Measurements from ENCODE around the gene C1QL4.
"Not testable (repeated sequence)": the region's sequence is repeated elsewhere in the genome, so short reads cannot be mapped to it uniquely, and the experiment has no call there.

Gene C1QL4

GRCh38 chr12:49342914-49343731, 6.1 kb upstream of the C1QL4 start:
- H3K4me1 Mint-ChIP-seq = peaks cover 33 to 61% of the 10 kb centered on the region in 2 donors
- ATAC-seq (replicated peaks) (peak; percentile 11 to 26), DNase-seq (no peak)
- H3K27me3 Mint-ChIP-seq = peaks cover 65 to 97% of the 10 kb centered on the region in 2 donors
- peak overlapping the region; percentile 63 for H3K27ac Mint-ChIP-seq
- H3K4me3 Mint-ChIP-seq = peak overlapping the region; percentile 69 to 76
- H3K9me3 Mint-ChIP-seq = no peaks in the 10 kb centered on the region
- H3K36me3 Mint-ChIP-seq = no peaks in the 10 kb centered on the region

- Mint-ChIP-seq H3K4me3 (peak overlapping the region; percentile 69 to 76), H3K9me3 (no peaks in the 10 kb centered on the region), H3K27me3 (peaks cover 65 to 97% of the 10 kb centered on the region in 2 donors), H3K36me3 (no peaks in the 10 kb centered on the region), H3K27ac (peak overlapping the region; percentile 27), H3K4me1 (peaks cover 37 to 61% of the 10 kb centered on the region in 2 donors)
- peak; percentile 78 for DNase-seq
- peak; percentile 81 to 83 for ATAC-seq (replicated peaks)
Measured at GRCh38 chr12:49342066-49342913, 5.3 kb upstream of the C1QL4 start.

GRCh38 chr12:49341777-49342065, 4.7 kb upstream of the C1QL4 start:
- no peak for ATAC-seq (replicated peaks)
- H3K9me3 Mint-ChIP-seq = no peaks in the 10 kb centered on the region
- DNase-seq = no peak
- peaks cover 37 to 61% of the 10 kb centered on the region in 2 donors for H3K4me1 Mint-ChIP-seq
- H3K27ac Mint-ChIP-seq = no peak overlapping the region
- peaks cover 0 to 2% of the 10 kb centered on the region in 2 donors for H3K36me3 Mint-ChIP-seq
- peak overlapping the region in 1 of 2 donors; percentile 76 for H3K4me3 Mint-ChIP-seq
- H3K27me3 Mint-ChIP-seq = peaks cover 65 to 97% of the 10 kb centered on the region in 2 donors

DNA sequence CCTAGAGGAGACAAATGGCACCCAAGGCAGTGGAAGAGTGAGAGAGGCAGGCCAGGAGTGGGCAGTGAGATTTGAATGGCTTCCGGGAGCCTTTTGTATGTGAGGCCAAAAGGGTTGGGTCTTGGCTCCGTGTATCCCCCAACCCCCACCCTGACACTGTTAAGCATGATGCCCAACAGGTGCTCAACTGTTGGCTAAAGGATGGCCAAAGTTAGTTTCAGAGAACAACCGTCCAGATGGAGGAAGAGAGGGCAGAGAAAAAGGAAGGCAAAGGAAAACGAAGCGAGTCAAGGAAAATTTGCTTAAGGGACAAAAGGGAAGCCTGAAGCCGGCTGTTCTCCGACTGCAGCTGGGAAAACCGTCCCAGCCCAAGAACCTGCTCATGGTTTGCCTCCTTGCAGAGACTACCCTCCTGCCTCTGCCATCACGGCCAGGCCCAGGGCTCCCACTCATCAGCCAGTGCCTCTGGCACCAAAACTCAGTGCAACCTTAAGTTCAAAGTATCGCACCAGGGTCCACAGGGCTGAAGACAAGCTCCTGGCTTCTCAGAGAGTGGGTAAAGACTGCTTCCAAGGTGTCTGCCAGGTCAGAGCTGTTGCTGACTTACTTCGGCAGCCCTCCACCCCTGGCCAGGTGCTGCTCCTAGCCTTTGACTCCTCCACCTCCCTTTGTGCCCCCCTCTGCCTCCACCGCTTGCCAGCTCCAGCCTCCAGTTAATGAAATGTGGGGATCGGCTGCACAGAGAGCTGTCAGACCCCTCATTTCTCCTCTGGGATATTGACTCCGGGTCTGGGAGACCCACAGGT, 4.2 kb upstream of the C1QL4 start:
- ATAC-seq (replicated peaks) = no peak
- H3K36me3 Mint-ChIP-seq = peaks cover 0 to 5% of the 10 kb centered on the region in 2 donors
- H3K4me1 Mint-ChIP-seq = peaks cover 34 to 58% of the 10 kb centered on the region in 2 donors
- H3K27ac Mint-ChIP-seq = no peak overlapping the region
- DNase-seq = no peak
- no peaks in the 10 kb centered on the region for H3K9me3 Mint-ChIP-seq
- peaks cover 63 to 96% of the 10 kb centered on the region in 2 donors for H3K27me3 Mint-ChIP-seq
- no peak overlapping the region for H3K4me3 Mint-ChIP-seq

- H3K4me3 Mint-ChIP-seq = no peak overlapping the region
Measured at GRCh38 chr12:49340095-49340870, 3.3 kb upstream of the C1QL4 start.

DNA sequence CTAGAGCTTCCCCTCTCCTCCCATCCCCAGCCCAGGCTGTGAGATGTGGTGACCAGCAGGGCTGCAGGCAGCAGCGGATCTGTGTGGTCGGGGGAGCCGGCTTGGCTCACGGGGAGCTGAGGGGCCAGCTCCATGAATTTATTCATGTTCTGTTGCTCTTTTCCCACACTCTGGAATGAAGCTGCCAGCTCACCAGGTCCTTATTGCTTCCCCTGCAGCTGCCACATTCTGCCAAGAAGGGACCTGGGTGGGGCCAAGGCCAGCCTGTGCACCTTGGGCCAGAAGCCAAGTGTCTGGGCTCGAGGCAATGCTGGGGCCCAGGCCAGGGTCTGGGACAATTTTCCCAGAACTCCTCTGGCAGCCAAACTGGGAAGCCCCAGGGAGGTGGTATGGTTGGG, 2.5 kb upstream of the C1QL4 start:
- H3K9me3 Mint-ChIP-seq = no peaks in the 10 kb centered on the region
- H3K4me3 Mint-ChIP-seq = no peak overlapping the region
- H3K27me3 Mint-ChIP-seq = peaks cover 68 to 93% of the 10 kb centered on the region in 2 donors
- peaks cover 30 to 47% of the 10 kb centered on the region in 2 donors for H3K4me1 Mint-ChIP-seq
- ATAC-seq (replicated peaks) (no peak), DNase-seq (no peak)
- H3K36me3 Mint-ChIP-seq = peaks cover 0 to 5% of the 10 kb centered on the region in 2 donors
- no peak overlapping the region for H3K27ac Mint-ChIP-seq

More at GRCh38 chr12:49340095-49340870, 3.3 kb upstream of the C1QL4 start:
- Mint-ChIP-seq H3K36me3 (peaks cover 0 to 5% of the 10 kb centered on the region in 2 donors), H3K27me3 (peaks cover 60 to 93% of the 10 kb centered on the region in 2 donors), H3K4me1 (peaks cover 29 to 53% of the 10 kb centered on the region in 2 donors), H3K9me3 (no peaks in the 10 kb centered on the region), H3K27ac (no peak overlapping the region)
- ATAC-seq (replicated peaks) (no peak), DNase-seq (no peak)

- no peak overlapping the region for H3K4me3 Mint-ChIP-seq
- ATAC-seq (replicated peaks) (no peak), DNase-seq (no peak)
- H3K36me3 Mint-ChIP-seq = peaks cover 0 to 5% of the 10 kb centered on the region in 2 donors
- peaks cover 26 to 42% of the 10 kb centered on the region in 2 donors for H3K4me1 Mint-ChIP-seq
- H3K9me3 Mint-ChIP-seq = no peaks in the 10 kb centered on the region
- peaks cover 70 to 93% of the 10 kb centered on the region in 2 donors for H3K27me3 Mint-ChIP-seq
- no peak overlapping the region for H3K27ac Mint-ChIP-seq
Measured at GRCh38 chr12:49338830-49339463, 2.0 kb upstream of the C1QL4 start.

- H3K36me3 Mint-ChIP-seq = peaks cover 0 to 5% of the 10 kb centered on the region in 2 donors
- no peaks in the 10 kb centered on the region for H3K9me3 Mint-ChIP-seq
- no peak overlapping the region for H3K27ac Mint-ChIP-seq
- peaks cover 85 to 90% of the 10 kb centered on the region in 2 donors for H3K27me3 Mint-ChIP-seq
- H3K4me1 Mint-ChIP-seq = peaks cover 29 to 42% of the 10 kb centered on the region in 2 donors
- no peak overlapping the region for H3K4me3 Mint-ChIP-seq
- DNase-seq (no peak), ATAC-seq (replicated peaks) (no peak)
Measured at GRCh38 chr12:49335955-49336644, 888 bp downstream of the C1QL4 start.

DNA sequence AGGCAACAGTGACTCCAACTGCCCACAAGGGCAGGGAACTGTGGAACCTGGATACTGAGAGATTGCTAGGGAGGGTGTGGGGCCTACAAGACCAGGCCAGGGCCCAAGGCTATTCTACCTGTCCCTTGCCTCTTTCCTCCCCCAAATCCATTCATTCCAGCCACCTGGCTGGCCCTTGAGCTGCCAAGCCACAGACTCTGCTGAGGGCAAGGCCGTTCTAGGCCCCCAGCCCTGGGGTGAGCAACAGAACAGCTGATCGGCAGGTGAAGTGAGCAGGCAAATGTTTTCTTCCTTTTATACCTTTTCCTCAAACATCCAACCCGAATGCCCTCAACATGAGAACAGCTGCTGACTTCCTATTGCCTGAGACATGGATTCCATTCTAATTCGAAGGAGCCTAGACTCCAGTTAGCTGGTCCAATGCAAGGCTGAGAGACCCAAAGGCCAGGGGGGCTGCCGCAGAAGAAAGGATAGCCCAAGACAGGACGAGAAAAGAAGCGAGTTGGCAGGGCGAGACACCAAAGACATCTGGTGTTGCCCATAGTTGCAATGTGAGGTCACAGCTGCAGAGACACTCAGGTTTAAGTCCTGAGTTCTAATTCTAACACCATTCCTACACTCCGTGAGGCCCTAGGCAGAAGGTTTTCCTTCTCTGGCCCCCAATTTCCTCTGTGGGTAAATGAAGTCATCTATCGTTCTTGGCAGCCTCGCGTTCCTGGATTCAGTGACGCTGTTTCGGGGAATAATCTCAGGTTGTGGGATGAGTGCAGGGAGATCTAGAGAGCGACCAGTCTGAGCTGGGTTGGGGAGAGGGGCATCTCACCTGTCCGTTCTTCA, 1.7 kb downstream of the C1QL4 start:
- Mint-ChIP-seq H3K4me3 (peak overlapping the region; percentile 11 to 45), H3K9me3 (no peaks in the 10 kb centered on the region), H3K27ac (peak overlapping the region; percentile 71), H3K36me3 (peaks cover 0 to 6% of the 10 kb centered on the region in 2 donors), H3K27me3 (peaks cover 82 to 87% of the 10 kb centered on the region in 2 donors), H3K4me1 (peaks cover 29 to 42% of the 10 kb centered on the region in 2 donors)
- no peak for ATAC-seq (replicated peaks)
- DNase-seq = no peak

GRCh38 chr12:49334681-49335080, 2.3 kb downstream of the C1QL4 start:
- H3K36me3 Mint-ChIP-seq = peaks cover 0 to 6% of the 10 kb centered on the region in 2 donors
- H3K4me3 Mint-ChIP-seq = no peak overlapping the region
- peaks cover 29 to 42% of the 10 kb centered on the region in 2 donors for H3K4me1 Mint-ChIP-seq
- H3K27ac Mint-ChIP-seq = peak overlapping the region; percentile 7
- H3K27me3 Mint-ChIP-seq = peaks cover 75 to 81% of the 10 kb centered on the region in 2 donors
- DNase-seq = no peak
- no peak for ATAC-seq (replicated peaks)
- no peaks in the 10 kb centered on the region for H3K9me3 Mint-ChIP-seq

DNA sequence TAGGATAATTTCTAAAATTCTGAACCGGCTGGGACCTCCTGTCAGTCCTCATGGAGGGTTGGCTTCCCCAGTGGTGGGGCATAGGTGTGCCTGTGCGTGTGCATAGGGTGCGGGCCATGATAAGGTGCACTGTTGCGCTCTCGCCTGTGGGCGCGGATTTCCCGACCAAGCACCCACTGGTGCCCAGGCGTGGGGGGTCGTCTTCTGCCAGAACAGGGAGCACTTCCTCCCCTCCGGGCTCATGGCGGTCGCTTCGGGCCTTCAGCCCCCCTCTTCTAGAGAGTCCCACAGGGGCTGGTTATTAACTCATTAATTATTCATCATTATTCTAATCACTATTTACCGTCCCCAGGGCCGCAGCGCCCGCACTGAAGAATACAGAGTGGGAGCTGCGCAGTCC, 2.8 kb downstream of the C1QL4 start:
- no peaks in the 10 kb centered on the region for H3K9me3 Mint-ChIP-seq
- H3K36me3 Mint-ChIP-seq = peaks cover 0 to 6% of the 10 kb centered on the region in 2 donors
- no peak overlapping the region for H3K27ac Mint-ChIP-seq
- ATAC-seq (replicated peaks) (no peak), DNase-seq (no peak)
- no peak overlapping the region for H3K4me3 Mint-ChIP-seq
- peaks cover 29 to 42% of the 10 kb centered on the region in 2 donors for H3K4me1 Mint-ChIP-seq
- H3K27me3 Mint-ChIP-seq = peaks cover 71 to 76% of the 10 kb centered on the region in 2 donors

DNA sequence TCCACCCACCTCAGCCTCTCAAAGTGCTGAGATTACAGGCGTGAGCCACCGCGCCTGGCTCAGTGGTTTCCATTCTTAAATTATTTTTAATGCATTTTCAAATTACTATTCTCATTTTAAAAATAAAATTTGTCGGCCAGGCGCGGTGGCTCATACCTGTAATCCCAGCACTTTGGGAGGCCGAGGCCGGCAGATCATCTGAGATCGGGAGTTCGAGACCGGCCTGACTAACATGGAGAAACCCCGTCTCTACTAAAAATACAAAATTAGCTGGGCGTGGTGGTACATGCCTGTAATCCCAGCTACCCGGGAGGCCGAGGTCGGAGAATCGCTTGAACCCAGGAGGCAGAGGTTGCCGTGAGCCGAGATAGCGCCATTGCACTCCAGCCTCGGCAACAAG, 3.2 kb downstream of the C1QL4 start:
- Mint-ChIP-seq H3K4me1 (peaks cover 29 to 42% of the 10 kb centered on the region in 2 donors), H3K27me3 (peaks cover 66 to 72% of the 10 kb centered on the region in 2 donors)
- H3K4me3 Mint-ChIP-seq; H3K36me3 Mint-ChIP-seq; ATAC-seq (replicated peaks); H3K27ac Mint-ChIP-seq; H3K9me3 Mint-ChIP-seq; DNase-seq: not testable (repeated sequence)

All from stimulated activated naive B cell treated with anti-CD40 and anti-IgM and Interleukin-4, amounts not matched to agents 10 μg/mL and 1 μg/mL and 100 μg/mL, for 72 hours (primary cell).